Activated T-helper 17 cell treated with anti-CD3 and anti-CD28 coated beads, Interleukin-2, amount 50 U/mL, for 72 hours (primary cell): ENCODE data around the gene ALCAM. TPM values are rescaled to one million over a fixed set of nuclear protein-coding genes. Genes with fewer than 3 reads are reported as not detected.

Experiments used
- ATAC-seq: fragments of 150-1000 bp; cut with Tn5 transposase; replicated peaks from 2 replicates; pipeline ENCODE4 v1.10.0; 2021; ENCODE audit warnings: mild to moderate bottlenecking, moderate library complexity
- H3K27ac Mint-ChIP-seq: one replicate; pipeline ENCODE4 v1.8.0; 2022; ENCODE audit warnings: mixed read lengths
- H3K27me3 Mint-ChIP-seq: one replicate; pipeline ENCODE4 v1.8.0; 2022; ENCODE audit warnings: mixed read lengths
- H3K36me3 Mint-ChIP-seq: one replicate; pipeline ENCODE4 v1.8.0; 2022; ENCODE audit warnings: low read depth, mild to moderate bottlenecking, mixed read lengths
- H3K4me1 Mint-ChIP-seq: one replicate; pipeline ENCODE4 v1.8.0; 2022; ENCODE audit warnings: mixed read lengths
- H3K4me3 Mint-ChIP-seq: one replicate; pipeline ENCODE4 v1.8.0; 2022; ENCODE audit warnings: mild to moderate bottlenecking, mixed read lengths
- H3K9me3 Mint-ChIP-seq: one replicate; pipeline ENCODE4 v1.8.0; 2022; ENCODE audit warnings: mixed read lengths
- total RNA-seq, 2 donors: library from RNA; stranded (reverse); gene quantifications; one replicate each; pipeline ENCODE4 v1.2.3, GENCODE V29; 2022

ALCAM gene
- total RNA-seq, 2 donors from 2014 or later, result 8.2 to 11.9 TPM

DNA sequence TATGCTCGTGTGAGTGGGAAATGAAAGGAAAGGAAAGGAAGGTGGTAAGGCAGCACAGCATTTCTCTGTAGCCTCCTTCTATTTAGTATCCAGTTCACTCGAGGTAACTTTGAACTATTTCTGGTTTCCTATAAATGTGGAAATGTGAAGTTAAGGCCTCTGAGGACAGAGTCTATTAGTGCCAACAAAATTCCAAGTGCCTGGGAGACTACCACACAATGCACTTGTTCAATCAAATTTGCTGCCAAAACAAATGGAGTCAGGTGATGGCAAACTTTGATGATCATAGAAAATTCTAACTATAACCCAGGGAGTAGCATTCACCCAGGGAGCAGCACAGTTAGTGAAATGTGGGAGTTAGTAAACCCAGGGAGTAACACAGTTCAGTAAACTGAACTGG, 155.1 kb downstream of the ALCAM start:
- Mint-ChIP-seq H3K4me1 (no peaks in the 10 kb centered on the region), H3K27me3 (no peaks in the 10 kb centered on the region), H3K27ac (no peak overlapping the region), H3K4me3 (no peak overlapping the region), H3K9me3 (no peaks in the 10 kb centered on the region), H3K36me3 (no peaks in the 10 kb centered on the region)
- ATAC-seq, result no peak

DNA sequence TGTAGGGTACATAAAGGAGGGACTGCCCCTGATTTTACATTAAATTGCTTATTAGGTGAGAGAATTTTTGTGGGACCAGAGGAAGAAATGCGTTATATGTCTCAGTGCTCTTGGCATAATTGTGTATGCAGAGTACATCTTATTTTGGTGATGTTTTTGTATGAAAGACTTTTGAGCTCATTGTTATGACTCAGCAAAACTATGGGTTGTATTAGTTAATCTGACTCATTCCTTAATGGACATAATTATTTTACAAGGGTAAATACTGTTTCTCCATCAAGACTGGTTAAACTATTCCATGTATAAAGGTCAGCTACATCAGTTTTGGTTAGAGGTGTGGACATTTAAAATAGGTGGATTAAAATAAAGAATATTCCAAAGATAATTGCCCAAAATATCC, 156.8 kb downstream of the ALCAM start:
- no peaks in the 10 kb centered on the region for H3K9me3 Mint-ChIP-seq
- H3K4me3 Mint-ChIP-seq, result no peak overlapping the region
- ATAC-seq, result no peak
- H3K27me3 Mint-ChIP-seq, result no peaks in the 10 kb centered on the region
- no peak overlapping the region for H3K27ac Mint-ChIP-seq
- H3K36me3 Mint-ChIP-seq, result no peaks in the 10 kb centered on the region
- peaks cover 5% of the 10 kb centered on the region for H3K4me1 Mint-ChIP-seq

DNA sequence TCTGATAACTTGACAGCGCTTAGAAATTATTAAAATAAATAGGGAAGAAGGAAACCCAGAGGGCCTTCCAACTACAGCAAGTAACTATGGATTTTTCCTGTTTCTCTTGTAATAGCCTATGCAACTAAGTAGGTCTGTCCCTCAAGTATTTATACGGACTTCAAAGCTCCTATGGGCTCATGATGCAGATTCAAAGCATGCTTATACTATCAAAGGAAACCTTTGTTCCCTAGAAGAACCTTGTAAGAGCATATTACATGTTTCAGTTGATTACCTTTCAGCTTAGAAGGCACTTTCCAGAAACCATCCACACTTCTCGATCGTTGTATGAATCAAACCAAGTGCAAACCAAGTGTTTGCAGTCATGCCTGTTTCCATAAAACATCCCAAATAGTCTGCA, 158.8 kb downstream of the ALCAM start:
- no peak for ATAC-seq
- Mint-ChIP-seq H3K36me3 (no peaks in the 10 kb centered on the region), H3K9me3 (no peaks in the 10 kb centered on the region)

DNA sequence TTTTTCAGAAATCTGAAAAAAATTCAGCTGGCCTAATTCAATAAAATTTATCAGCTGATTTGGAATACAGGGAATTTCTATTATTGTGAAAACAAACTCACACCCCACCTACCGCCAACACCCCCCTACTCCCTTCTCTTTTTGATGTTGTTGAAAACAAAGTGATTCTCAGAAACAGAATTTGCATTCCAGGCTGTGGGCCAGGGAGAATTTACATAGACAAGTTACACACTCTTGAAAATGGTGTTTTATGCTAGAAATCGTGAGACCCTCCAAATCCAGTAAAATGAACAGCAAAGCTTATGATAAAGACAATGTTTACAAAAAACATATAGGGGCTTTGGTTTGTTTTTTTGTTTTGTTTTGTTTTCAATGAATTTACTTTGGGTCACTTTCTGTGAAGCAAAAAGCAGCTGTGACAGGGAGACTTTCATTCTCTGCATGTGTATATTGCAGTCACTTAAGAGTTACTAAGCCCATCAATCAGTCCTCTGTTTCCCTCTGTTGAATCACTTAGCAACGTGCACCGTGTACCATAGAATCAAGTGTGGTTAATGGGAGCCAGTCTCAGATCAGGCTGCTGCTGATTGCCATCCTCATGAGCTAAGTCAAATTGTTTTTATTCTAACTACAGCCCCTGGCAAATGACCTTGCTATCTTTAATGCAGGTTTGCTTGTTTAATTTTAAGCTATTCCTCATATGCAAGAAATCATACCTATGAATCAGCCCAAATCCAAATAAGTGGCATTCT, 159.8 kb downstream of the ALCAM start:
- H3K27ac Mint-ChIP-seq, result no peak overlapping the region
- H3K4me1 Mint-ChIP-seq, result peaks cover 5% of the 10 kb centered on the region
- H3K27me3 Mint-ChIP-seq, result no peaks in the 10 kb centered on the region
- ATAC-seq, result no peak
- H3K36me3 Mint-ChIP-seq, result no peaks in the 10 kb centered on the region
- H3K4me3 Mint-ChIP-seq, result no peak overlapping the region
- no peaks in the 10 kb centered on the region for H3K9me3 Mint-ChIP-seq

More for the DNA sequence above, 158.8 kb downstream of the ALCAM start:
- Mint-ChIP-seq H3K27me3 (no peaks in the 10 kb centered on the region), H3K4me3 (no peak overlapping the region), H3K27ac (no peak overlapping the region), H3K4me1 (peaks cover 5% of the 10 kb centered on the region)

DNA sequence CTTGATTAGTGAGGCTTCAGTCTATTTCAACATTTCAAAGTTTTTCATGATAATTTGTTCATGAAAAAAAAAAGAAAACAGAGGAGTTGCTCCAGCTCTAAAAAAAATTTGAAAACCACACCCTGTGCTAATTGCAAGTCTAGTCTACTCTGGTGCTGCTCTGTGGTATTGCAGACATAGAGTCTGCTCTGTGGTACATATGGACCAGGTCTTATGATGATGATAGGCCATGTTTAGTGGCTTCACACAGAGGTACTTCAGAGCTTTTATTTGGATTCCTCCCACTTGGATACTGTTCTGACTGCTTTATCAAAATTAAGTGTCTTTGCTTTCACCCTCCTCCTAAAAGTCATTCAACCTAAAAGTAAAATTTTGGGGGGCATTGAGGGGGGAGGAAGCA, 160.8 kb downstream of the ALCAM start:
- peak; percentile 48 for ATAC-seq
- Mint-ChIP-seq H3K4me3 (no peak overlapping the region), H3K4me1 (peaks cover 5% of the 10 kb centered on the region), H3K36me3 (no peaks in the 10 kb centered on the region), H3K27me3 (no peaks in the 10 kb centered on the region), H3K27ac (no peak overlapping the region), H3K9me3 (no peaks in the 10 kb centered on the region)

DNA sequence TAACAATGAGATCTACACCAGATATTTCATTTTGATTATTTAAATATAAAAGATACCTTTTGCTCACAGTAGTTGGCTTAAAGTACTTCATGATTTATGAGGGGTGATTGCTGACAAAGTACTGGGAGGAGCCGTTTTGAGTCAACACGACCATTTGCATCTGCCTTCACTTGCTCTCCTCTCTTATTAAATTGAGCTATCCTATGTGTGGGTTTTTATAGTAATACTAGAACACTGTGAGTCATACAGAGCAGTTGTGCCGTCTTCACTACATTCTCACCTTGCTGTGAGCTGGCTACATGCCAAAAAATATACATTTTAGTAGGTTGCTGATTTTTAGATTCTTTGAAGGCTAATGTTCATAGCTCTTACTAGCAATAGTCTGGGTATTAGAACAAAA, 161.2 kb downstream of the ALCAM start:
- peaks cover 5% of the 10 kb centered on the region for H3K4me1 Mint-ChIP-seq
- no peak overlapping the region for H3K27ac Mint-ChIP-seq
- peak; percentile 97 for ATAC-seq
- no peak overlapping the region for H3K4me3 Mint-ChIP-seq
- no peaks in the 10 kb centered on the region for H3K27me3 Mint-ChIP-seq
- no peaks in the 10 kb centered on the region for H3K36me3 Mint-ChIP-seq
- no peaks in the 10 kb centered on the region for H3K9me3 Mint-ChIP-seq

DNA sequence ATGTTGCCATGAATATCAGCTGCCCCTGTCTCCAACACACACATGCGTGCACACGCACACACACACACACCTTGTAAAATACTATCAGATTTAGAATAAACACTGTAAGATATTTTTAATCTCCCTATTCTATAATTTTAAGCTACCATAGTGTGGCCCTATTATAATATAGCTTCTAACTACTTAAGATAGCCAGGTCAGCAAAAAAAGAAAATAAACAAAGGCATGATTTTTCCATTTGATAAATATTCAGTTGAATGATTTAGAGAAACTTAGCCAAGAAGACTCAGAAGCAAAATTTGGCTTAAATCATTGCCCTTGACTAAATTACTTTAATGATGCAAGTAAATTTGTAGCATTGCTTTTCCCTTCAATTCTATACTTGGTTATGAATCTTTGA, 162.2 kb downstream of the ALCAM start:
- Mint-ChIP-seq H3K9me3 (no peaks in the 10 kb centered on the region), H3K27ac (no peak overlapping the region), H3K36me3 (no peaks in the 10 kb centered on the region), H3K27me3 (no peaks in the 10 kb centered on the region), H3K4me3 (no peak overlapping the region), H3K4me1 (peaks cover 5% of the 10 kb centered on the region)
- ATAC-seq, result no peak

DNA sequence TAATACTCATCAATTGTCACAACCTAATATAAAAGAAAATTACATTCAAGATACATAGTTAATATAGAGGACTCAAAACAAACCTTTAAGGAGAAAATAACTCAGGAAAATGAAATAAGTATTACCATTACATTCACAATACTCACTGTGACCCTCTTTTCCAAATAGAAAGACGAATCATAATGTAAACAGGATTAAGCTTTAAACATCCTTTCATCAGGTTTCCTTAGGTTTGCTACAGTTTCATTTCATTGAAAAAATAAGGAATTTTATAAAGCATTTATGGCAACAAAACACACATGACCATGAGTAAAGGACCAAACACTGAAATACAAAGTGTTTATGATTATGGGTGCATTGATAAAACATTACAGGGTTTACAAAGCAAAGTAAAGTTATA, 162.7 kb downstream of the ALCAM start:
- no peak for ATAC-seq
- no peaks in the 10 kb centered on the region for H3K9me3 Mint-ChIP-seq
- H3K27me3 Mint-ChIP-seq, result no peaks in the 10 kb centered on the region
- peaks cover 3% of the 10 kb centered on the region for H3K36me3 Mint-ChIP-seq
- H3K27ac Mint-ChIP-seq, result no peak overlapping the region
- H3K4me1 Mint-ChIP-seq, result peaks cover 5% of the 10 kb centered on the region
- no peak overlapping the region for H3K4me3 Mint-ChIP-seq

DNA sequence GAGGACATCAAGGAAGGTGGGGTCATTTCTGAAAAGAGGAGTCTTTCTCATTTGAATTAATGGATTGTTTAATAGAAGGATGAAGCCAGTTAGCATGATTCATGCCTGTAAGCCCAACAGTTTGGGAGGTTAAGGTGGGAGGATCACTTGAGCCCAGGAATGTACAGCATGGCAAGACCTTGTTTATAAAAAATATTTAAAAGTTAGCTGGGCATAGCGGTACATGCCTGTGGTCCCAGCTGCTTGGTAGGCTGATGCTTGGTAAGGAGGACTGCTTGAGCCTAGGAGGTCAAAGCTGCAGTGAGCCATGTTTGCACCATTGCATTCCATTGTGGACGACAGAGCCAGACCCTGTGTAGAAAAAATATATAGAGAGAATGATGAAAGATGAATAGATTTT, 165.5 kb downstream of the ALCAM start:
- no peak overlapping the region for H3K27ac Mint-ChIP-seq
- ATAC-seq, result no peak
- H3K36me3 Mint-ChIP-seq, result peaks cover 10% of the 10 kb centered on the region
- no peaks in the 10 kb centered on the region for H3K9me3 Mint-ChIP-seq
- H3K27me3 Mint-ChIP-seq, result no peaks in the 10 kb centered on the region
- H3K4me3 Mint-ChIP-seq, result no peak overlapping the region
- H3K4me1 Mint-ChIP-seq, result peaks cover 5% of the 10 kb centered on the region

DNA sequence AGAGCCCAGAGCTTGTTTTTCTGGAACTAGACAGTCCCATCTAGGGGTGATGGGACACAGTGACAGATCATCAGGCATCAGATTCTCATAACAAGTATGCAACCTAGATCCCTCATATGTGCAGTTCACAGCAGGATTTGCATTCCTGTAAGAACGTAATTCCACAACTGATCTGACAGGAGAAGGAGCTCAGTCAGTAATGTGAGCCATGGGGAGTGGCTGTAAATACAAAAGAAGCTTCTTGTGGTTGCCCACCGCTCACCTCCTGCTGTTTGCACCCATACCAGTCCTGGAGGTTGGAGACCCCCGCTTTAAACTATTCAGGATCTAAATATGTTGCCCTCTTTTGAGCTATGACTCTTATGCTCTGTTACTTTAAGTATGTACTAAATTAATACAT, 167.3 kb downstream of the ALCAM start:
- peaks cover 10% of the 10 kb centered on the region for H3K36me3 Mint-ChIP-seq
- H3K27me3 Mint-ChIP-seq, result no peaks in the 10 kb centered on the region
- no peak for ATAC-seq
- no peaks in the 10 kb centered on the region for H3K9me3 Mint-ChIP-seq
- H3K27ac Mint-ChIP-seq, result no peak overlapping the region
- H3K4me1 Mint-ChIP-seq, result no peaks in the 10 kb centered on the region
- H3K4me3 Mint-ChIP-seq, result no peak overlapping the region

DNA sequence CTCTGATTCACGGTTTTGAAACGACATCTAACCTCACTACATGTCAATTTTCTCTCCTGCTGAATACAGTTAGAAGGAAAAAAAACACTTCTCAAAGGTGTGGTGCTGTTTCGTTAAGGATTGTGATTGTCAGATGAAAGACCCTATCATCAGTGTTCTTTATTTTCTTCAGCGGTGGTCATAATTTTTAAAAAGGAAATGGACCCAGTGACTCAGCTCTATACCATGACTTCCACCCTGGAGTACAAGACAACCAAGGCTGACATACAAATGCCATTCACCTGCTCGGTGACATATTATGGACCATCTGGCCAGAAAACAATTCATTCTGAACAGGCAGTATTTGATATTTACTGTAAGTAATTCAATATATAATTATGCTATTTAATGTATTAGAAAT, 167.8 kb downstream of the ALCAM start:
- Mint-ChIP-seq H3K36me3 (peaks cover 10% of the 10 kb centered on the region), H3K27ac (no peak overlapping the region), H3K4me1 (no peaks in the 10 kb centered on the region), H3K27me3 (no peaks in the 10 kb centered on the region), H3K9me3 (no peaks in the 10 kb centered on the region), H3K4me3 (no peak overlapping the region)
- ATAC-seq, result no peak

DNA sequence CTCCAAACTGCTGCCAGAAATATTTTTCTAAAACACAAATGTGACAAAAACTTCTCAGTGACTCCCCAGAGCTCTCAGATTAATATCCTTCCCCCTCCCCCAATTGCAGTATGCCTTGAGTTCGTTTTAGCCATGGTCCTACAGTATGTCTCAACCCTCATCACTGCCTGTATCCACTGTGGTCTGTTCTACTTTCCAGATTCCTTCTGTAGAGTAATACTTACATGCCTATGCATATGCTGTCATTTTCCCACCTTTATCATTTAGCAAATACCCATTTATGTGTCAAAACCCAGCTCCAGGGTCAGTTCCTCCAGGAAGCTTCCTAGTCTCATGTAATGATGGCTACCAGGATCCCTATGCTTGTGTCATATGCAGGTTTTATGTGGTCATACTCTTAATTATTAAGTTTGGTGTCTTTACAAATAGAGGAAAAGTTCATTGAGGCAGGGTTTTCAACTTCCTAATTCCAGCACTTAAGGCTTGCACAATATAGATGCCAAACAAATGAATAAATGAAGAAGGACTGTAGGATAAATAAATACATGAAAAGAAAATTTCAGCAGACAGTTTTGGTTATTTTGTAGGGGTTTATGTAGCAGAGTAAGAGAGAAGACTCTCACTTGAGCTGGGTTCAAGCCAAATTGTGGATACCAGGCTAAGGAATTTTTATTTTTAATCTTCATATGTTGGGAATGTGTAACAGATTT, 170.8 kb downstream of the ALCAM start:
- peaks cover 38% of the 10 kb centered on the region for H3K36me3 Mint-ChIP-seq
- no peaks in the 10 kb centered on the region for H3K27me3 Mint-ChIP-seq
- H3K27ac Mint-ChIP-seq, result no peak overlapping the region
- no peak for ATAC-seq
- H3K4me3 Mint-ChIP-seq, result no peak overlapping the region
- no peaks in the 10 kb centered on the region for H3K9me3 Mint-ChIP-seq
- H3K4me1 Mint-ChIP-seq, result no peaks in the 10 kb centered on the region

DNA sequence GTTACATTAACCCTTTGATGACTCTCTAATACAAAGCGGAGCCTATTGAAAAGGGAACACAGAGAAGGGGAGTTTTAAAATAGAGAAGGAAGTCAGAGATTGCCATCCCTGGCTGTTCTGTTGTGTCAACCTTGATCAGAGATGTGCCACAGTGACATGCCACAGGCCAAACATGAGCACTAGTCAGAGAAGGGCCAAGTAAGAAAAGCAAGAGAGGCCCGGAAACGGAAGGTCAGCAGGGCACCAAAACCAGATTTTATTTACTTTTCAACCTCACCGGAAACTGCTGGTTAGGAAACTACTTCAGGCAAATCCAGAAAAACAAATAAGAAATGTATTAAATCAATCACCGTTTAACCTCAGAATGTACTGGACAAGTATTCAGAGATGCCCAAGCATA, 171.8 kb downstream of the ALCAM start:
- Mint-ChIP-seq H3K9me3 (no peaks in the 10 kb centered on the region), H3K36me3 (peaks cover 44% of the 10 kb centered on the region), H3K27ac (no peak overlapping the region), H3K27me3 (no peaks in the 10 kb centered on the region), H3K4me3 (no peak overlapping the region), H3K4me1 (no peaks in the 10 kb centered on the region)
- no peak for ATAC-seq

DNA sequence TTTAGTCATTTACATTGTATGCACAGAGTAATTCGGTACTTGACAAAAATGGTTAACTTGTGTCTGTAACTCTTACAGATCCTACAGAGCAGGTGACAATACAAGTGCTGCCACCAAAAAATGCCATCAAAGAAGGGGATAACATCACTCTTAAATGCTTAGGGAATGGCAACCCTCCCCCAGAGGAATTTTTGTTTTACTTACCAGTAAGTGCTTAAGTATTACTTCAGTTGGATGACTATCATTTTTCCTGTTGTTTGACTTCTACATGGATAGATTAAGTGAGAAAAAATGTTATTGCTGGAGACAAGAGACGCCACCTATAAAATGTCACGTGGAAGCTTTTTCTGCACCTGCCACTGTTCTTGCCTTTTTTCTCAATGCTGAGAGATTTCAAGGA, 173.2 kb downstream of the ALCAM start:
- Mint-ChIP-seq H3K4me3 (no peak overlapping the region), H3K27ac (no peak overlapping the region), H3K36me3 (peaks cover 36% of the 10 kb centered on the region), H3K9me3 (no peaks in the 10 kb centered on the region), H3K4me1 (no peaks in the 10 kb centered on the region), H3K27me3 (no peaks in the 10 kb centered on the region)
- ATAC-seq, result no peak

DNA sequence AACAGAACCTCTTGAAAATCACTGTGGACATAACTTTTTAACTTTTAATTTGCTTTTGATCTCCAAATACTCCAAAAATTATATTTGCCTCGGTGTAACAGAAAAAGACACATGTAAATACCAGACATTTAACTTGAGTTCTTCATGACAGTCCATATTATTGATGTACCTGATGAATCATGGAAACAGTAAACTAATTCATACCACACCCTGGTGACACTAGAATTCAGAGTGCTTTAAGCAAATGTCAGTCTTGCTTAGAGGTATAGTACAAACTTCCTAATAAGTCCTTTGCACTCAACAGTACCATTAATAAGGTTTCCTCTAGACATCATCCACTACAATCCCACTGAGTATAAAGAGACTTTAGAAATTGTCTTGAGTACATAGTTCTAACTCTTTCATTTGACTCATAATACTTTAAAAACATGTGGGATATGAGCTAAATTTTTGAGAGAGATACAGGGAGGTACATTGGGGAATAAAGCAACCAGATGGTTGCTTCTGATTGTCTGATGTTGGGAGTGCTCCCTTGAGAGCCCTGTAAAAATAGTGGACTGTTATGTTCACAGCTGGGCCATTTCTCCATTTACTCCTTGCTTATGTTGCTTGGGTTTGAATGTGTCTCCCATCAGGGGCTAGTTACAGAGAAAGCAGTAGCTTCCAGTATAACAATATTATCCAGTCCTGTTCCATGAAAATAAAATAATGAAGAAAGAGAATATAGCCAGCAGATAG, 175.7 kb downstream of the ALCAM start:
- ATAC-seq, result no peak
- Mint-ChIP-seq H3K27me3 (no peaks in the 10 kb centered on the region), H3K4me3 (no peak overlapping the region), H3K9me3 (no peaks in the 10 kb centered on the region), H3K36me3 (peaks cover 52% of the 10 kb centered on the region), H3K4me1 (no peaks in the 10 kb centered on the region), H3K27ac (no peak overlapping the region)
